Skeletal muscle satellite cell (primary cell): ENCODE results near the gene TSACC.
"Not testable (repeated sequence)": the region's sequence is repeated elsewhere in the genome, so short reads cannot be mapped to it uniquely, and the experiment has no call there.

Source experiments
- H3K27me3 ChIP-seq: 2 replicates; pipeline ENCODE4 v1.7.0; 2013; ENCODE audit warnings: low read length; ENCODE audit not compliant: control insufficient read depth, insufficient read depth
- H3K36me3 ChIP-seq: 2 replicates; pipeline ENCODE4 v1.7.0; 2013; ENCODE audit warnings: mild to moderate bottlenecking, control low read depth, low read length; ENCODE audit not compliant: insufficient read depth
- H3K4me1 ChIP-seq: 2 replicates; pipeline ENCODE4 v1.7.0; 2013; ENCODE audit warnings: low read length; ENCODE audit not compliant: control insufficient read depth, insufficient read depth
- H3K4me2 ChIP-seq: 2 replicates; pipeline ENCODE4 v1.7.0; 2013; ENCODE audit warnings: mild to moderate bottlenecking, low read length
- H3K4me3 ChIP-seq: 2 replicates; pipeline ENCODE4 v1.7.0; 2013; ENCODE audit warnings: low read length
- H3K9ac ChIP-seq: 2 replicates; pipeline ENCODE4 v1.7.0; 2013; ENCODE audit warnings: mild to moderate bottlenecking, low read depth, low read length, moderate library complexity
- H3K9me3 ChIP-seq: replicated peaks from 2 replicates; pipeline ENCODE4 v1.7.0; 2013; ENCODE audit warnings: mild to moderate bottlenecking, control low read depth, low read length

TSACC gene

GRCh38 chr1:156347331-156347730 lies 9.0 kb downstream of the TSACC start:
- Histone ChIP-seq H3K4me2 (no peak overlapping the region), H3K4me3 (no peak overlapping the region), H3K9ac (no peak overlapping the region), H3K27me3 (peaks cover 59% of the 10 kb centered on the region), H3K36me3 (no peaks in the 10 kb centered on the region), H3K9me3 (no peaks in the 10 kb centered on the region), H3K4me1 (peaks cover 2% of the 10 kb centered on the region)

GRCh38 chr1:156352481-156352880 lies 14.2 kb downstream of the TSACC start:
- not testable (repeated sequence) for H3K36me3 ChIP-seq, H3K4me1 ChIP-seq, H3K9ac ChIP-seq, H3K9me3 ChIP-seq, H3K4me2 ChIP-seq, H3K4me3 ChIP-seq
- H3K27me3 ChIP-seq: peaks cover 51% of the 10 kb centered on the region

- H3K9me3 ChIP-seq: no peaks in the 10 kb centered on the region
- H3K27me3 ChIP-seq: peaks cover 62% of the 10 kb centered on the region
Observed at GRCh38 chr1:156356262-156356874, 18.0 kb downstream of the TSACC start.

GRCh38 chr1:156356875-156357534 lies 18.7 kb downstream of the TSACC start:
- no peaks in the 10 kb centered on the region for H3K4me1 ChIP-seq
- H3K4me2 ChIP-seq: no peak overlapping the region
- H3K9me3 ChIP-seq: no peaks in the 10 kb centered on the region
- H3K27me3 ChIP-seq: peaks cover 57% of the 10 kb centered on the region
- no peak overlapping the region for H3K4me3 ChIP-seq
- no peaks in the 10 kb centered on the region for H3K36me3 ChIP-seq
- no peak overlapping the region for H3K9ac ChIP-seq

More at GRCh38 chr1:156356262-156356874, 18.0 kb downstream of the TSACC start:
- Histone ChIP-seq H3K4me2 (no peak overlapping the region), H3K36me3 (no peaks in the 10 kb centered on the region), H3K4me3 (no peak overlapping the region), H3K9ac (no peak overlapping the region), H3K4me1 (no peaks in the 10 kb centered on the region)

GRCh38 chr1:156357977-156358376 lies 19.7 kb downstream of the TSACC start:
- H3K36me3 ChIP-seq: no peaks in the 10 kb centered on the region
- H3K4me3 ChIP-seq: no peak overlapping the region
- no peak overlapping the region for H3K9ac ChIP-seq
- H3K27me3 ChIP-seq: peaks cover 52% of the 10 kb centered on the region
- H3K4me1 ChIP-seq: no peaks in the 10 kb centered on the region
- H3K4me2 ChIP-seq: no peak overlapping the region
- no peaks in the 10 kb centered on the region for H3K9me3 ChIP-seq

- Histone ChIP-seq H3K27me3 (peaks cover 52% of the 10 kb centered on the region), H3K4me1 (no peaks in the 10 kb centered on the region)
Observed at GRCh38 chr1:156358641-156359040, 20.3 kb downstream of the TSACC start.

GRCh38 chr1:156359249-156359648 lies 20.9 kb downstream of the TSACC start:
- Histone ChIP-seq H3K9ac (no peak overlapping the region), H3K4me3 (no peak overlapping the region), H3K27me3 (peaks cover 52% of the 10 kb centered on the region), H3K36me3 (no peaks in the 10 kb centered on the region), H3K4me2 (no peak overlapping the region), H3K9me3 (no peaks in the 10 kb centered on the region), H3K4me1 (no peaks in the 10 kb centered on the region)

More at GRCh38 chr1:156358641-156359040, 20.3 kb downstream of the TSACC start:
- Histone ChIP-seq H3K9me3 (no peaks in the 10 kb centered on the region), H3K36me3 (no peaks in the 10 kb centered on the region), H3K4me2 (no peak overlapping the region), H3K9ac (no peak overlapping the region), H3K4me3 (no peak overlapping the region)

GRCh38 chr1:156359973-156360372 lies 21.6 kb downstream of the TSACC start:
- Histone ChIP-seq H3K4me2 (no peak overlapping the region), H3K27me3 (peaks cover 52% of the 10 kb centered on the region), H3K4me1 (no peaks in the 10 kb centered on the region), H3K4me3 (no peak overlapping the region), H3K36me3 (no peaks in the 10 kb centered on the region), H3K9me3 (no peaks in the 10 kb centered on the region), H3K9ac (no peak overlapping the region)

GRCh38 chr1:156360534-156360933 lies 22.2 kb downstream of the TSACC start:
- H3K27me3 ChIP-seq: peaks cover 56% of the 10 kb centered on the region
- no peaks in the 10 kb centered on the region for H3K4me1 ChIP-seq
- H3K9ac ChIP-seq: no peak overlapping the region
- H3K36me3 ChIP-seq: no peaks in the 10 kb centered on the region
- no peak overlapping the region for H3K4me2 ChIP-seq
- H3K9me3 ChIP-seq: no peaks in the 10 kb centered on the region
- no peak overlapping the region for H3K4me3 ChIP-seq

- peaks cover 59% of the 10 kb centered on the region for H3K27me3 ChIP-seq
- H3K36me3 ChIP-seq: no peaks in the 10 kb centered on the region
- no peak overlapping the region for H3K9ac ChIP-seq
- H3K9me3 ChIP-seq: no peaks in the 10 kb centered on the region
- no peaks in the 10 kb centered on the region for H3K4me1 ChIP-seq
- H3K4me3 ChIP-seq: no peak overlapping the region
- no peak overlapping the region for H3K4me2 ChIP-seq
Observed at GRCh38 chr1:156365754-156366153, 27.4 kb downstream of the TSACC start.

- Histone ChIP-seq H3K9ac (no peak overlapping the region), H3K36me3 (no peaks in the 10 kb centered on the region), H3K4me3 (no peak overlapping the region), H3K4me2 (no peak overlapping the region), H3K4me1 (no peaks in the 10 kb centered on the region), H3K9me3 (no peaks in the 10 kb centered on the region), H3K27me3 (peaks cover 64% of the 10 kb centered on the region)
Observed at GRCh38 chr1:156366378-156367166, 28.2 kb downstream of the TSACC start.
